ENCODE results near the gene CTNS. TPM values are rescaled to one million over a fixed set of nuclear protein-coding genes. Genes with fewer than 3 reads are reported as not detected.

The CTNS gene
- total RNA-seq, 1 experiment from 2014 or later: 7.1 TPM

DNA sequence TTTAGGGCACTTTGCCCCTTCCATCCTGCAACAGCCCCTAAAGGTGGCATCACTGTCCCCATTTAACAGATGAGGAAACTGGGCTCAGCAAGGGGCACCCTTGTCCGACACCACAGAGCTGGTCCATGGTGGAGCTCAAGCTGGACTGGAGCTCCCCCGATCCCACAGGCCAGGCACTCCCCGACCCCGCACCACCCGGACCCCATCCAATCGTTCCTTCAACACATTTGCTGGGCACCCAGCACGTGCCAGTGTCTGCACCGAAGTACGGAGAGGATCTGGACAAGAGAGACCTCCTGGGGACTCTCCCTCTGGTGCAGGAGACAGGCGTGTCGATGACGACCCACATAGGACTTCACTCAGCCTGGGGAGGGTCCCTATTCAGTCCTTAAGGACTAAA, 45.5 kb downstream of the CTNS start:
- BruUV-seq (replicated peaks): no TSS peak
- Mint-ChIP-seq H3K4me3 (ENCODE audit: unreplicated experiment) (no peak overlapping the region), H3K9me3 (ENCODE audit: unreplicated experiment) (no peaks in the 10 kb centered on the region), H3K27ac (ENCODE audit: low read depth, unreplicated experiment) (no peak overlapping the region), H3K4me1 (ENCODE audit: insufficient read depth, unreplicated experiment) (peaks cover 5% of the 10 kb centered on the region), H3K27me3 (ENCODE audit: insufficient read depth, unreplicated experiment) (no peaks in the 10 kb centered on the region), H3K36me3 (ENCODE audit: insufficient read depth, unreplicated experiment) (no peaks in the 10 kb centered on the region)
- no peak for DNase-seq (ENCODE audit: unreplicated experiment)
- ChIA-PET POLR2A (no interaction called here), CTCF (interaction anchor here (0.6 to 2.0 kb wide), 6 partner anchors 8 to 52 kb away, joined by 3 to 10 read pairs (median 5); no protein-coding TSS in a partner anchor)
- TF ChIP-seq, protein P1, sequence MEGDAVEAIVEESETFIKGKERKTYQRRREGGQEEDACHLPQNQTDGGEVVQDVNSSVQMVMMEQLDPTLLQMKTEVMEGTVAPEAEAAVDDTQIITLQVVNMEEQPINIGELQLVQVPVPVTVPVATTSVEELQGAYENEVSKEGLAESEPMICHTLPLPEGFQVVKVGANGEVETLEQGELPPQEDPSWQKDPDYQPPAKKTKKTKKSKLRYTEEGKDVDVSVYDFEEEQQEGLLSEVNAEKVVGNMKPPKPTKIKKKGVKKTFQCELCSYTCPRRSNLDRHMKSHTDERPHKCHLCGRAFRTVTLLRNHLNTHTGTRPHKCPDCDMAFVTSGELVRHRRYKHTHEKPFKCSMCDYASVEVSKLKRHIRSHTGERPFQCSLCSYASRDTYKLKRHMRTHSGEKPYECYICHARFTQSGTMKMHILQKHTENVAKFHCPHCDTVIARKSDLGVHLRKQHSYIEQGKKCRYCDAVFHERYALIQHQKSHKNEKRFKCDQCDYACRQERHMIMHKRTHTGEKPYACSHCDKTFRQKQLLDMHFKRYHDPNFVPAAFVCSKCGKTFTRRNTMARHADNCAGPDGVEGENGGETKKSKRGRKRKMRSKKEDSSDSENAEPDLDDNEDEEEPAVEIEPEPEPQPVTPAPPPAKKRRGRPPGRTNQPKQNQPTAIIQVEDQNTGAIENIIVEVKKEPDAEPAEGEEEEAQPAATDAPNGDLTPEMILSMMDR (IDR thresholded peaks at IDR 0.05; ENCODE audit: unreplicated experiment): no peak
- intact Hi-C loops (cut with micrococcal nuclease): loop anchor here (2.0 to 5.0 kb wide), 2 partner anchors 55 to 145 kb away; no protein-coding TSS in a partner anchor

DNA sequence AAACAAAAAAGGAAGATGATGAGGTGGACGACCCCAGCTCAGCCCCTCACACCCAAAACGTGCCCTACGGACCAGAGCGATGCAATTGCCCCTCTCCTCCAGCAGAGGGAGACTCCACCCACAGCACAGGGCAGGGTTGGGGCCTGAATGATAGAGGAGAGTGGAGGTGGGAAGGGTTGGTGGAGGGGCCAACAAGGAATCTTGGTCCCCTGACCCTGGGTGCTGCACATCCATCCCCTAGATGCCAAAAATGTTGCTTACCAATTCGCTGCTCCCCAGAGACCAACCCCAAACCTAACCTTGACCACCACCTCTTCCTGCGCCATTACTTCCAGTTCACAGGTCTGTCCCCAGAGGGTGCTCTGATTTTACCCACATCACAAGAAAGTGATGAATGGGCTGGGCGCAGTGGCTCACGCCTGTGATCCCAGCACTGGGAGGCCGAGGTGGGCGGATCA, 46.5 kb downstream of the CTNS start:
- Mint-ChIP-seq H3K4me1 (ENCODE audit: insufficient read depth, unreplicated experiment) (peaks cover 5% of the 10 kb centered on the region), H3K4me3 (ENCODE audit: unreplicated experiment) (no peak overlapping the region), H3K36me3 (ENCODE audit: insufficient read depth, unreplicated experiment) (no peaks in the 10 kb centered on the region), H3K27ac (ENCODE audit: low read depth, unreplicated experiment) (no peak overlapping the region), H3K9me3 (ENCODE audit: unreplicated experiment) (no peaks in the 10 kb centered on the region), H3K27me3 (ENCODE audit: insufficient read depth, unreplicated experiment) (no peaks in the 10 kb centered on the region)
- intact Hi-C loops (cut with micrococcal nuclease): loop anchor here (2.0 to 5.0 kb wide), 2 partner anchors 54 to 144 kb away; no protein-coding TSS in a partner anchor
- peak; percentile 44 for DNase-seq (ENCODE audit: unreplicated experiment)
- TF ChIP-seq, protein P1 (IDR thresholded peaks at IDR 0.05; ENCODE audit: unreplicated experiment): peak; percentile 85
- ChIA-PET POLR2A (no interaction called here), CTCF (interaction anchor here (0.6 to 2.0 kb wide), 18 partner anchors 9 to 1803 kb away, joined by 3 to 10 read pairs (median 4); no protein-coding TSS in a partner anchor)
- BruUV-seq (replicated peaks): no TSS peak

DNA sequence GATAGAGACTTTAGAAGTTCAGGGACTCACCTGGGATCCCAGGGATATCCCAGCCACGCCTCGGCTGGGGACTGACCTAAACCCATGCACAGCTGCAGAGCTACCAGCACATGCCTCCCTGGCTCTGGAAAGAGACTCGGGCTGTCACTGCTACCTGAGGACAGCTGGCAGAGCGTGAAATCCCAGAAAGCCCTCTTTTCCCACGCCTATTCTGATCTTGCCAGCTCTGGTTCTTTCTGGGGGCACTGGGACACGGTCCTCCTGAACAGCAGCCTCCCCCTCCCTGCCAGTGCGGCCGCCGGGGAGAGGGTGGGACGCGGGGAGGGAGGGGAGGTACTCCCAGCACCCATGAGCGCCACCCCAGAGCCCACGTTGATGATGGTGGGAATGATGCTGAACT, 48.6 kb downstream of the CTNS start:
- ChIA-PET POLR2A (no interaction called here), CTCF (no interaction called here)
- no peaks in the 10 kb centered on the region for H3K36me3 Mint-ChIP-seq (ENCODE audit: insufficient read depth, unreplicated experiment)
- no peaks in the 10 kb centered on the region for H3K9me3 Mint-ChIP-seq (ENCODE audit: unreplicated experiment)
- no peak for DNase-seq (ENCODE audit: unreplicated experiment)
- no TSS peak for BruUV-seq (replicated peaks)
- no peak overlapping the region for H3K27ac Mint-ChIP-seq (ENCODE audit: low read depth, unreplicated experiment)
- TF ChIP-seq, protein P1 (IDR thresholded peaks at IDR 0.05; ENCODE audit: unreplicated experiment): no peak
- intact Hi-C loops (cut with micrococcal nuclease): no loop called here
- H3K27me3 Mint-ChIP-seq (ENCODE audit: insufficient read depth, unreplicated experiment): no peaks in the 10 kb centered on the region
- H3K4me3 Mint-ChIP-seq (ENCODE audit: unreplicated experiment): no peak overlapping the region
- H3K4me1 Mint-ChIP-seq (ENCODE audit: insufficient read depth, unreplicated experiment): no peaks in the 10 kb centered on the region

DNA sequence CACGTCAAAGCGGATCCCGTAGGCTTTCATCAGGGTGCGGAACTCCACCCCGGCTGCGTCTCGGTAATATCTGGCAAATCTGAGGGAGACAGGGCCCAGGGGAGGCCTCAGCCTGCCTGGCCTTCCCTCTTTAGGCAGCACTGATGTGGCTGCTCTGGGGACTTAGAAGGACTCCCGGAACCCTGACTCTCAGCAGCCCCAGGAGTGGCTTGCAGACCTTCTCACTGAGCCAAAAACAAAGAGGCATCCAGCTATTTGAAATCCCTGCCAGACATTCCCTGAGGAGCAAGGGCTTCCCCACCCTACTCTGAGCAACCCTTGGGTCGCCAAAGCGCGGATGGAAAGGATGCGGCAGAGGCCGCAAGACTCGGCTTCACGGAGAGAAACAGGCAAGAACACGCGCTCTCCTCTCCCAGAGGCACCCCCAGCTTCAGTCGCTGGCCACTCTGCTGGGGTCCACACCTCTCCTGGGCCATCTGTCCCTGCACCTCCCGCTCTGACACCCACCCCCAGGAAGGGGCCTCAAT, 51.5 kb downstream of the CTNS start:
- TF ChIP-seq, protein P1 (IDR thresholded peaks at IDR 0.05; ENCODE audit: unreplicated experiment): no peak
- H3K4me1 Mint-ChIP-seq (ENCODE audit: insufficient read depth, unreplicated experiment): no peaks in the 10 kb centered on the region
- DNase-seq (ENCODE audit: unreplicated experiment): no peak
- H3K4me3 Mint-ChIP-seq (ENCODE audit: unreplicated experiment): no peak overlapping the region
- intact Hi-C loops (cut with micrococcal nuclease): no loop called here
- no peak overlapping the region for H3K27ac Mint-ChIP-seq (ENCODE audit: low read depth, unreplicated experiment)
- no peaks in the 10 kb centered on the region for H3K36me3 Mint-ChIP-seq (ENCODE audit: insufficient read depth, unreplicated experiment)
- BruUV-seq (replicated peaks): no TSS peak
- no peaks in the 10 kb centered on the region for H3K27me3 Mint-ChIP-seq (ENCODE audit: insufficient read depth, unreplicated experiment)
- CTCF ChIA-PET: no interaction called here
- H3K9me3 Mint-ChIP-seq (ENCODE audit: unreplicated experiment): no peaks in the 10 kb centered on the region
- POLR2A ChIA-PET: no interaction called here

Measured in MCF 10A (cell line).